HepG2 (cell line): ENCODE measurements around the gene COMMD10. TPM values are rescaled to one million over a fixed set of nuclear protein-coding genes. Genes with fewer than 3 reads are reported as not detected.

ENCODE experiments used
- ATAC-seq: fragments of 200-7000 bp; cut with Tn5 transposase; 3 replicates; pipeline ENCODE4 v1.9.1; 2020; ENCODE audit warnings: mild to moderate bottlenecking, moderate library complexity
- BruUV-seq: library from RNA; stranded (reverse); fragments of 400-500 nt; replicated peaks from 2 replicates; lab custom pipeline; 2021; lab: Mats Ljungman, UMichigan
- CTCF ChIA-PET: fragments of 300-600 bp; formaldehyde crosslinking; extraction: SDS; loops from one replicate; lab custom pipeline; 2021; ENCODE audit warnings: low total read pairs, inconsistent platforms, low intra/inter-chr PET ratio; lab: Yijun Ruan, JAX
- POLR2A ChIA-PET: fragments of 350-600 bp; sonication (Branson Sonifier 250); formaldehyde crosslinking; loops from one replicate; lab custom pipeline; 2020; ENCODE audit warnings: antibody characterized with exemption, inconsistent platforms; lab: Yijun Ruan, JAX
- DNase-seq: peaks from one replicate; pipeline ENCODE4 v3.0.0-alpha.2; 2015; ENCODE audit warnings: low spot score
- FAIRE-seq: peaks from 3 replicates; lab custom pipeline; 2011; peaks lifted over from hg19 to GRCh38; lab: Jason Lieb, UNC
- H2AFZ ChIP-seq: one replicate; pipeline ENCODE4 v1.6.1; 2011; ENCODE audit warnings: low read length, inconsistent platforms
- H3K27ac ChIP-seq: fragments of 300-600 bp; 3 replicates; pipeline ENCODE4 v1.8.0; 2011; ENCODE audit warnings: mixed run types, mild to moderate bottlenecking, mixed read lengths, low read length, inconsistent platforms; ENCODE audit not compliant: insufficient read depth; ENCODE audit errors: extremely low read length
- H3K27me3 ChIP-seq, 2 experiments: fragments of 200-600 bp in 1 of 2; 2 replicates in 1 of 2; 3 replicates in 1 of 2; pipeline versions ENCODE4 v1.6.0 to v1.8.0; 2011; ENCODE audit warnings: low read length in 2 of 2, mild to moderate bottlenecking in 2 of 2, moderate library complexity in 2 of 2, inconsistent platforms in 1 of 2; ENCODE audit not compliant: insufficient read depth in 2 of 2, control insufficient read depth in 1 of 2
- H3K36me3 ChIP-seq, 2 experiments: fragments of 200-600 bp in 1 of 2; replicated peaks in 1 of 2; 2 replicates in 1 of 2; 3 replicates in 1 of 2; pipeline versions ENCODE4 v1.5.1 to v1.8.0; 2011; ENCODE audit warnings: low read length in 2 of 2, inconsistent platforms in 1 of 2; ENCODE audit not compliant: insufficient read depth in 2 of 2, control insufficient read depth in 1 of 2
- H3K4me1 ChIP-seq: 2 replicates; pipeline ENCODE4 v1.5.1; 2012; ENCODE audit warnings: low read length, inconsistent platforms; ENCODE audit not compliant: insufficient read depth
- H3K4me2 ChIP-seq: 2 replicates; pipeline ENCODE4 v1.6.0; 2011; ENCODE audit warnings: low read depth, low read length, inconsistent platforms
- H3K4me3 ChIP-seq, 3 experiments: fragments of 200-600 bp in 1 of 3; sonication (generic), shearing (Covaris generic) in 1 of 3; replicated peaks in 1 of 3; 2 replicates each; pipeline ENCODE4 v1.5.1; 2011 to 2016; ENCODE audit warnings: low read length in 3 of 3, inconsistent platforms in 2 of 3, low read depth in 2 of 3, mild to moderate bottlenecking in 2 of 3, control low read depth in 1 of 3, mixed read lengths in 1 of 3; ENCODE audit not compliant: insufficient read depth in 1 of 3
- H3K79me2 ChIP-seq: one replicate; pipeline ENCODE4 v1.6.1; 2011; ENCODE audit warnings: low read length, inconsistent platforms; ENCODE audit not compliant: insufficient read depth
- H3K9ac ChIP-seq: 2 replicates; pipeline ENCODE4 v1.6.0; 2011; ENCODE audit warnings: mild to moderate bottlenecking, low read depth, low read length, inconsistent platforms; ENCODE audit not compliant: insufficient read depth
- H3K9me3 ChIP-seq: 2 replicates; pipeline ENCODE4 v1.5.1; 2012; ENCODE audit warnings: mild to moderate bottlenecking, low read length
- H4K20me1 ChIP-seq: 2 replicates; pipeline ENCODE4 v1.6.0; 2011; ENCODE audit warnings: inconsistent platforms, mild to moderate bottlenecking, low read length, moderate library complexity; ENCODE audit not compliant: insufficient read depth
- EEA1 ChIP-seq: sonication (generic); formaldehyde crosslinking; IDR thresholded peaks from 2 replicates; pipeline ENCODE4 v1.5.1; 2020; ENCODE audit warnings: mild to moderate bottlenecking, missing genetic modification reagents, borderline replicate concordance
- GTF3A ChIP-seq: sonication (generic); formaldehyde crosslinking; conservative IDR thresholded peaks from 2 replicates; pipeline ENCODE4 v1.4.0; 2020; ENCODE audit warnings: mild to moderate bottlenecking, missing genetic modification reagents
- HNF4A ChIP-seq: sonication (generic); formaldehyde crosslinking; IDR thresholded peaks from 2 replicates; pipeline ENCODE4 v1.4.0; 2020; ENCODE audit warnings: missing genetic modification reagents
- HOXA7 ChIP-seq: sonication (generic); formaldehyde crosslinking; IDR thresholded peaks from 2 replicates; pipeline ENCODE4 v1.8.1; 2022; ENCODE audit warnings: mild to moderate bottlenecking, missing genetic modification reagents, moderate library complexity
- MAFF ChIP-seq: IDR thresholded peaks from 2 replicates; pipeline ENCODE4 v1.6.1; 2011; ENCODE audit warnings: low read depth, low read length, improper control_type of control experiment
- SPEN ChIP-seq: sonication (generic); formaldehyde crosslinking; IDR thresholded peaks from 2 replicates; pipeline ENCODE4 v1.5.1; 2020; ENCODE audit warnings: low read depth, mild to moderate bottlenecking, missing genetic modification reagents
- STAG1 ChIP-seq: sonication (generic); formaldehyde crosslinking; IDR thresholded peaks from 2 replicates; pipeline ENCODE4 v1.4.0; 2020; ENCODE audit warnings: missing genetic modification reagents
- STAT5B ChIP-seq: sonication (generic); formaldehyde crosslinking; IDR thresholded peaks from 2 replicates; pipeline ENCODE4 v1.4.0; 2020; ENCODE audit warnings: missing genetic modification reagents
- in situ Hi-C: cut with HindIII; loops from 2 replicates; pipeline ENCODE4 v1.10.0; 2017; ENCODE audit warnings: low pct_unique_long_range_greater_than_20kb; ENCODE audit not compliant: extremely low pct_ligation_motif_present
- intact Hi-C: fragments of 100-400 bp; cut with micrococcal nuclease; formaldehyde crosslinking; loops from one replicate; pipeline ENCODE4 v1.10.0; 2022; ENCODE audit not compliant: unreplicated experiment
- polyA plus RNA-seq, 8 experiments: library from polyadenylated mRNA; depleted of rRNA in 3 of 8; stranded (reverse) in 7 of 8; unstranded in 1 of 8; fragments of >200 nt; fragmentation: Illumina TruSeq in 4 of 8; extraction: Trizol in 4 of 8; gene quantifications; 2 replicates each; pipeline versions ENCODE4 v1.2.1 to v1.2.3, GENCODE V29; 2011 to 2016; ENCODE audit warnings: low read depth in 4 of 8, missing spikeins in 1 of 8, mixed read lengths in 1 of 8; ENCODE audit not compliant: insufficient read depth in 1 of 8
- total RNA-seq, 5 experiments: library from RNA; depleted of rRNA; stranded (reverse); fragments of >200 nt; fragmentation: Illumina TruSeq; extraction: Trizol; gene quantifications; 2 replicates each; pipeline ENCODE4 v1.2.3, GENCODE V29; 2016; ENCODE audit warnings: low read depth in 1 of 5
- TF ChIP-seq, protein P1 (sequence below): sonication (generic); formaldehyde crosslinking; IDR thresholded peaks from 2 replicates; pipeline ENCODE4 v1.4.0; 2020; ENCODE audit warnings: mild to moderate bottlenecking, missing genetic modification reagents
- TF ChIP-seq, protein P2 (sequence below): sonication (generic); formaldehyde crosslinking; IDR thresholded peaks from 2 replicates; pipeline ENCODE4 v1.4.0; 2020; ENCODE audit warnings: missing genetic modification reagents, borderline replicate concordance
- TF ChIP-seq, protein P3 (sequence below): IDR thresholded peaks from 2 replicates; pipeline ENCODE4 v1.6.1; 2018; ENCODE audit warnings: missing genetic modification reagents
- TF ChIP-seq, protein P4 (sequence below): sonication (generic); formaldehyde crosslinking; IDR thresholded peaks from 2 replicates; pipeline ENCODE4 v1.8.0; 2022; ENCODE audit warnings: mild to moderate bottlenecking, missing genetic modification reagents, moderate library complexity

The COMMD10 gene
- total and polyA plus RNA-seq, 2 of the 13 experiments (the other 11 are each of a cell fraction or from before 2014, with no cell fraction given): 16.9 to 39.3 TPM

DNA sequence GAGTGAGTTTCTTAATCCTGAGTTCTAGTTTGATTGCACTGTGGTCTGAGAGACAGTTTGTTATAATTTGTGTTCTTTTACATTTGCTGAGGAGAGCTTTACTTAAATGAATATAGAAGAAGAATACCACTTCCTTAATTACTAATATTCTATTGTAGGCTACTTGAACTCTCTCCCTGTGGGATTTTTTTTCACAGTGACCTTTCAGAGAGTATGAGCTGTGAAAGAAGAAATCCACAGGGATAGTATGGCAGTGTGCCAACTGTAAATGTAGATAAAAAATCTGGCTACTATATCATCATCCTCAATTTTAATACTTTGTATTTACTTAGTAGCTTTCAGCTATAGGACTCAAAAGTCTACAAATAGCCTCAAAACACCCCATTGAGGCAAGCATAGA is 67.3 kb downstream of the COMMD10 start:
- DNase-seq: no peak
- in situ Hi-C loops (no loop called here), intact Hi-C loops (no loop called here)
- H4K20me1 ChIP-seq: no peaks in the 10 kb centered on the region
- H3K4me1 ChIP-seq: peaks cover 19% of the 10 kb centered on the region
- POLR2A ChIA-PET: no interaction called here
- no peak for ATAC-seq
- no peaks in the 10 kb centered on the region for H3K36me3 ChIP-seq
- no peaks in the 10 kb centered on the region for H3K79me2 ChIP-seq
- CTCF ChIA-PET: no interaction called here
- no peak overlapping the region for H3K4me3 ChIP-seq
- H3K9ac ChIP-seq: no peak overlapping the region
- TF ChIP-seq HNF4A (CRISPR knock-in tag) (no peak), HOXA7 (CRISPR knock-in tag) (no peak), EEA1 (CRISPR knock-in tag) (no peak), STAT5B (CRISPR knock-in tag) (no peak), SPEN (CRISPR knock-in tag) (no peak), MAFF (no peak), STAG1 (CRISPR knock-in tag) (no peak), GTF3A (CRISPR knock-in tag) (no peak)
- TF ChIP-seq, protein P1, sequence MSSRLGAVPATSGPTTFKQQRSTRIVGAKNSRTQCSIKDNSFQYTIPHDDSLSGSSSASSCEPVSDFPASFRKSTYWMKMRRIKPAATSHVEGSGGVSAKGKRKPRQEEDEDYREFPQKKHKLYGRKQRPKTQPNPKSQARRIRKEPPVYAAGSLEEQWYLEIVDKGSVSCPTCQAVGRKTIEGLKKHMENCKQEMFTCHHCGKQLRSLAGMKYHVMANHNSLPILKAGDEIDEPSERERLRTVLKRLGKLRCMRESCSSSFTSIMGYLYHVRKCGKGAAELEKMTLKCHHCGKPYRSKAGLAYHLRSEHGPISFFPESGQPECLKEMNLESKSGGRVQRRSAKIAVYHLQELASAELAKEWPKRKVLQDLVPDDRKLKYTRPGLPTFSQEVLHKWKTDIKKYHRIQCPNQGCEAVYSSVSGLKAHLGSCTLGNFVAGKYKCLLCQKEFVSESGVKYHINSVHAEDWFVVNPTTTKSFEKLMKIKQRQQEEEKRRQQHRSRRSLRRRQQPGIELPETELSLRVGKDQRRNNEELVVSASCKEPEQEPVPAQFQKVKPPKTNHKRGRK: no peak
- TF ChIP-seq, protein P2, sequence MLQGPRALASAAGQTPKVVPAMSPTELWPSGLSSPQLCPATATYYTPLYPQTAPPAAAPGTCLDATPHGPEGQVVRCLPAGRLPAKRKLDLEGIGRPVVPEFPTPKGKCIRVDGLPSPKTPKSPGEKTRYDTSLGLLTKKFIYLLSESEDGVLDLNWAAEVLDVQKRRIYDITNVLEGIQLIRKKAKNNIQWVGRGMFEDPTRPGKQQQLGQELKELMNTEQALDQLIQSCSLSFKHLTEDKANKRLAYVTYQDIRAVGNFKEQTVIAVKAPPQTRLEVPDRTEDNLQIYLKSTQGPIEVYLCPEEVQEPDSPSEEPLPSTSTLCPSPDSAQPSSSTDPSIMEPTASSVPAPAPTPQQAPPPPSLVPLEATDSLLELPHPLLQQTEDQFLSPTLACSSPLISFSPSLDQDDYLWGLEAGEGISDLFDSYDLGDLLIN (CRISPR knock-in tag): no peak
- TF ChIP-seq, protein P3, sequence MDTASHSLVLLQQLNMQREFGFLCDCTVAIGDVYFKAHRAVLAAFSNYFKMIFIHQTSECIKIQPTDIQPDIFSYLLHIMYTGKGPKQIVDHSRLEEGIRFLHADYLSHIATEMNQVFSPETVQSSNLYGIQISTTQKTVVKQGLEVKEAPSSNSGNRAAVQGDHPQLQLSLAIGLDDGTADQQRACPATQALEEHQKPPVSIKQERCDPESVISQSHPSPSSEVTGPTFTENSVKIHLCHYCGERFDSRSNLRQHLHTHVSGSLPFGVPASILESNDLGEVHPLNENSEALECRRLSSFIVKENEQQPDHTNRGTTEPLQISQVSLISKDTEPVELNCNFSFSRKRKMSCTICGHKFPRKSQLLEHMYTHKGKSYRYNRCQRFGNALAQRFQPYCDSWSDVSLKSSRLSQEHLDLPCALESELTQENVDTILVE (CRISPR knock-in tag): no peak
- TF ChIP-seq, protein P4, sequence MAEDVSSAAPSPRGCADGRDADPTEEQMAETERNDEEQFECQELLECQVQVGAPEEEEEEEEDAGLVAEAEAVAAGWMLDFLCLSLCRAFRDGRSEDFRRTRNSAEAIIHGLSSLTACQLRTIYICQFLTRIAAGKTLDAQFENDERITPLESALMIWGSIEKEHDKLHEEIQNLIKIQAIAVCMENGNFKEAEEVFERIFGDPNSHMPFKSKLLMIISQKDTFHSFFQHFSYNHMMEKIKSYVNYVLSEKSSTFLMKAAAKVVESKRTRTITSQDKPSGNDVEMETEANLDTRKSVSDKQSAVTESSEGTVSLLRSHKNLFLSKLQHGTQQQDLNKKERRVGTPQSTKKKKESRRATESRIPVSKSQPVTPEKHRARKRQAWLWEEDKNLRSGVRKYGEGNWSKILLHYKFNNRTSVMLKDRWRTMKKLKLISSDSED (CRISPR knock-in tag): no peak
- no peak overlapping the region for H2AFZ ChIP-seq
- H3K27ac ChIP-seq: no peak overlapping the region
- H3K9me3 ChIP-seq: no peaks in the 10 kb centered on the region
- BruUV-seq: no TSS peak
- H3K27me3 ChIP-seq: no peaks in the 10 kb centered on the region
- no peak overlapping the region for H3K4me2 ChIP-seq
- FAIRE-seq: no peak
